Upper lobe of right lung (tissue), 1 donor: ENCODE measurements around the gene SLFNL1. TPM values are rescaled to one million over a fixed set of nuclear protein-coding genes. Genes with fewer than 3 reads are reported as not detected.

ENCODE experiments used
- ATAC-seq: fragments of 200-7000 bp; cut with Tn5 transposase; one replicate; pipeline ENCODE4 v1.9.1; 2020; ENCODE audit warnings: mild to moderate bottlenecking, moderate library complexity
- DNase-seq: peaks from one replicate; pipeline ENCODE4 v3.0.0-alpha.2; 2020
- H3K27ac ChIP-seq: fragments of 200-600 bp; one replicate; pipeline ENCODE4 v1.8.0; 2022
- H3K27me3 ChIP-seq: fragments of 200-600 bp; one replicate; pipeline ENCODE4 v1.8.0; 2022; ENCODE audit warnings: mild to moderate bottlenecking
- H3K36me3 ChIP-seq: fragments of 200-600 bp; one replicate; pipeline ENCODE4 v1.8.0; 2022
- H3K4me1 ChIP-seq: fragments of 200-600 bp; one replicate; pipeline ENCODE4 v1.8.0; 2022
- H3K4me3 ChIP-seq: fragments of 200-600 bp; one replicate; pipeline ENCODE4 v1.8.0; 2022; ENCODE audit warnings: mild to moderate bottlenecking
- H3K9me3 ChIP-seq: fragments of 200-600 bp; one replicate; pipeline ENCODE4 v1.8.0; 2022
- CTCF ChIP-seq: fragments of 200-600 bp; IDR thresholded peaks from one replicate; pipeline ENCODE4 v1.8.0; 2022; ENCODE audit warnings: antibody characterized with exemption
- intact Hi-C: fragments of 100-400 bp; cut with DNase I; formaldehyde crosslinking; loops from one replicate; pipeline ENCODE4 v1.11.0; 2022
- total RNA-seq: library from RNA; stranded (reverse); fragmentation: NEBNext Ultra II Directional; extraction: Animal tissue kit (Norgen Biotek cat#: 25700); gene quantifications from one replicate; pipeline ENCODE4 v1.2.1, GENCODE V29; 2021
- donor health status: DM: no; HTN: yes; CAD: no; lungs with severe emphysema.

The SLFNL1 gene
- total RNA-seq, 1 donor from 2014 or later: 2.8 TPM

DNA sequence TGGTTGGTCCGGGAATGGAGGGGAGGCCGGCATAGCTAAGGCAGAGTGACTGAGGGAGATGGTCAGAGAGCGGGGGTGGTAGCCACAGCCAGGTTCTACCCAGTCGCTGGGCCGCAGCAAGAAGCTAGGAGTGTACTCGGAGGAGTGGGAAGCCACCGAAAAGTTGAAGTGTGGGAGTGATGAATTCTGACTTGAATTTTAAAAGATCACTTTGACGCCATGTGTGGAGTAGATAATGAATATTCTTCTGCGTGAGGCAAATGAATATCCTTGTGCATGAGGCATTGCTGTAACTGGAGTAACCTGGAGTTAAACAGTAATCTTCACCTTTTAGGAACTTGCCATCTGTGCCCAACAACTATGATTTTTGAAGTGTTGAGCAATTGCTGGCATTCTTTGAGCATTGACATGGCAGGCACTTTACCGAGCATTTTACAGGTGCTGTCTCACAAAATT, 35.2 kb downstream of the SLFNL1 start:
- H3K27me3 ChIP-seq: no peaks in the 10 kb centered on the region
- H3K9me3 ChIP-seq: no peaks in the 10 kb centered on the region
- no peak overlapping the region for H3K27ac ChIP-seq
- no peak for DNase-seq
- intact Hi-C loops: no loop called here
- H3K36me3 ChIP-seq: peaks cover 41% of the 10 kb centered on the region
- no peak for TF ChIP-seq CTCF
- peaks cover 30% of the 10 kb centered on the region for H3K4me1 ChIP-seq
- ATAC-seq: peak; percentile 57
- no peak overlapping the region for H3K4me3 ChIP-seq

GRCh38 chr1:40985875-40986274, 35.6 kb downstream of the SLFNL1 start:
- no peaks in the 10 kb centered on the region for H3K9me3 ChIP-seq
- peaks cover 35% of the 10 kb centered on the region for H3K4me1 ChIP-seq
- H3K4me3 ChIP-seq: no peak overlapping the region
- no peak for DNase-seq
- ATAC-seq: no peak
- peaks cover 36% of the 10 kb centered on the region for H3K36me3 ChIP-seq
- H3K27me3 ChIP-seq: no peaks in the 10 kb centered on the region
- TF ChIP-seq CTCF: no peak
- no peak overlapping the region for H3K27ac ChIP-seq
- intact Hi-C loops: no loop called here

DNA sequence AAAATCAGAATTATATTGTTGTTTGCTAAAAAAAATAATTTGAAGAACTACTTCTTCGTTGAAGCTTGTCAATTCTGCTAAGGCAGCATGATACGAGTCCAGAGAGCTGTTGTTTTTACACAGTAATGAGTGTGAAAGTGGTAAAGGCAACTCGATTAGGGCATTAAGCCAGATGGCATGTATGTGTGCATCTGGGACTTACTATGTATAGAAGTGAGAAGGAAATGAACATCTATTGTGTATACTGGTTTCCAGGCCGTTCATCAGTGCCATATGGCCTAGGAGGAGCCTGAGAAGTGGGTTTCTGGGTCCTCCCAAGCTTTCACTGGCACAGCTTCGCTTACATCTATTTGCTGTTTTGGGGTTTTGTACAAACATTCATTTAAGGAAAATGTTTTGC, 36.4 kb downstream of the SLFNL1 start:
- intact Hi-C loops: no loop called here
- peaks cover 42% of the 10 kb centered on the region for H3K4me1 ChIP-seq
- H3K36me3 ChIP-seq: peaks cover 35% of the 10 kb centered on the region

GRCh38 chr1:40984531-40984930, 37.0 kb downstream of the SLFNL1 start:
- Histone ChIP-seq H3K9me3 (no peaks in the 10 kb centered on the region), H3K4me3 (no peak overlapping the region), H3K27ac (no peak overlapping the region), H3K36me3 (peaks cover 31% of the 10 kb centered on the region), H3K27me3 (no peaks in the 10 kb centered on the region), H3K4me1 (peaks cover 42% of the 10 kb centered on the region)
- intact Hi-C loops: no loop called here
- no peak for TF ChIP-seq CTCF
- no peak for DNase-seq
- ATAC-seq: no peak

More for the DNA sequence above, 36.4 kb downstream of the SLFNL1 start:
- DNase-seq: no peak
- Histone ChIP-seq H3K27ac (no peak overlapping the region), H3K4me3 (no peak overlapping the region), H3K27me3 (no peaks in the 10 kb centered on the region), H3K9me3 (no peaks in the 10 kb centered on the region)
- ATAC-seq: no peak
- no peak for TF ChIP-seq CTCF

GRCh38 chr1:40984066-40984465, 37.5 kb downstream of the SLFNL1 start:
- Histone ChIP-seq H3K9me3 (no peaks in the 10 kb centered on the region), H3K36me3 (peaks cover 28% of the 10 kb centered on the region), H3K4me3 (no peak overlapping the region), H3K27ac (no peak overlapping the region), H3K27me3 (no peaks in the 10 kb centered on the region), H3K4me1 (peaks cover 43% of the 10 kb centered on the region)
- DNase-seq (no peak), ATAC-seq (no peak)
- intact Hi-C loops: no loop called here
- TF ChIP-seq CTCF: no peak

DNA sequence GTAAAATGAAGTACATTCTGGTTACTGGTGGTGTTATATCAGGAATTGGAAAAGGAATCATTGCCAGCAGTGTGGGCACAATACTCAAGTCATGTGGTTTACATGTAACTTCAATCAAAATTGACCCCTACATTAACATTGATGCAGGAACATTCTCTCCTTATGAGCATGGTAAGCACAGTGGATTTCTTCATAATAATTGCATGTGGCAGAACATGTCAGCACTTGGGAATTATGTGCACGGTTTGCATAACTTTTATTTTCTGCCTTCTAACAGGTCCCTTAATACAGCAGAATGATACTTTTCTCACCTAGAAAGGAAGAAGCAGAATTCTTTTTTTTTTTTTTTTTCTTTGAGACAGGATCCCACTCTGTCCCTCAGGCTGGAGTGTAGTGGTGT, 38.2 kb downstream of the SLFNL1 start:
- ATAC-seq (no peak), DNase-seq (no peak)
- peaks cover 21% of the 10 kb centered on the region for H3K36me3 ChIP-seq
- H3K27ac ChIP-seq: no peak overlapping the region
- H3K4me3 ChIP-seq: no peak overlapping the region
- H3K4me1 ChIP-seq: peaks cover 46% of the 10 kb centered on the region
- intact Hi-C loops: no loop called here
- H3K27me3 ChIP-seq: no peaks in the 10 kb centered on the region
- H3K9me3 ChIP-seq: no peaks in the 10 kb centered on the region
- no peak for TF ChIP-seq CTCF
